Measurements from ENCODE around the gene SUSD4.

DNA sequence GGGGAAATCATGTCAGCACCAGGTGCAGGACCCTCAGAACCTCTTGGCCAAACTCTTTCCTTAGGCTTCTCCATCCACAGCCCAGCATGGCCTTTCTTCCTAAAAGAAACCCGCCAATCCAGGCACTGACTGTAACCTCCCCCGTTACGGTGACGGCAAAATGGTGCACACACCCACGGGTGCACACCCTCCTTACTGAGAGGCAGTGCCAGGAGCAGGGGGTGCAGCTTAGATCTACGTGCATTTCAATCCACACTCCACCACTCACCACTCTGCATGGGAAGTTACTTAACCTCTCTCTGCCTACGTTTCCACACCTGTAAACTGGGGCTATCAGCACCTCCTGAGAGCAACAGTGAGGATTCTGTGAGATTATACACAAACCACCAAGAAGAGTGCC lies 31.0 kb downstream of the SUSD4 start:
- TF ChIP-seq RAD21 (IDR thresholded peaks at IDR 0.05 in 1 of 2, conservative IDR thresholded peaks at IDR 0.05 in 1 of 2; ENCODE audit: low read depth in 2 of 2, low read length in 2 of 2) (no peak), EZH2 (IDR thresholded peaks at IDR 0.05; ENCODE audit: low read depth, low read length, severe bottlenecking) (no peak)
- TF ChIP-seq, protein P1, sequence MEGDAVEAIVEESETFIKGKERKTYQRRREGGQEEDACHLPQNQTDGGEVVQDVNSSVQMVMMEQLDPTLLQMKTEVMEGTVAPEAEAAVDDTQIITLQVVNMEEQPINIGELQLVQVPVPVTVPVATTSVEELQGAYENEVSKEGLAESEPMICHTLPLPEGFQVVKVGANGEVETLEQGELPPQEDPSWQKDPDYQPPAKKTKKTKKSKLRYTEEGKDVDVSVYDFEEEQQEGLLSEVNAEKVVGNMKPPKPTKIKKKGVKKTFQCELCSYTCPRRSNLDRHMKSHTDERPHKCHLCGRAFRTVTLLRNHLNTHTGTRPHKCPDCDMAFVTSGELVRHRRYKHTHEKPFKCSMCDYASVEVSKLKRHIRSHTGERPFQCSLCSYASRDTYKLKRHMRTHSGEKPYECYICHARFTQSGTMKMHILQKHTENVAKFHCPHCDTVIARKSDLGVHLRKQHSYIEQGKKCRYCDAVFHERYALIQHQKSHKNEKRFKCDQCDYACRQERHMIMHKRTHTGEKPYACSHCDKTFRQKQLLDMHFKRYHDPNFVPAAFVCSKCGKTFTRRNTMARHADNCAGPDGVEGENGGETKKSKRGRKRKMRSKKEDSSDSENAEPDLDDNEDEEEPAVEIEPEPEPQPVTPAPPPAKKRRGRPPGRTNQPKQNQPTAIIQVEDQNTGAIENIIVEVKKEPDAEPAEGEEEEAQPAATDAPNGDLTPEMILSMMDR (IDR thresholded peaks at IDR 0.05; ENCODE audit: control extremely low read depth in 1 of 3, insufficient read depth in 1 of 3, low read depth in 1 of 3, low read length in 3 of 3), result no peak

Data from H1 (cell line).